IMR-90 (cell line): ENCODE data around the gene SEMA3C. TPM values are rescaled to one million over a fixed set of nuclear protein-coding genes. Genes with fewer than 3 reads are reported as not detected.

ENCODE experiments used
- ATAC-seq: fragments of 200-7000 bp; cut with Tn5 transposase; 2 replicates; pipeline ENCODE4 v1.9.1; 2020; ENCODE audit warnings: low read depth, mild to moderate bottlenecking, moderate library complexity
- BruUV-seq: library from RNA; stranded (reverse); fragments of 400-500 nt; replicated peaks from 2 replicates; lab custom pipeline; 2021; lab: Mats Ljungman, UMichigan
- CTCF ChIA-PET: fragments of 300-600 bp; formaldehyde crosslinking; extraction: SDS; loops from one replicate; lab custom pipeline; 2021; ENCODE audit warnings: antibody characterized with exemption; lab: Yijun Ruan, JAX
- POLR2A ChIA-PET: fragments of 300-600 bp; sonication (Branson Sonifier 250); formaldehyde crosslinking; loops from one replicate; lab custom pipeline; 2022; ENCODE audit warnings: antibody characterized with exemption; ENCODE audit not compliant: unreplicated experiment; lab: Charles Lee
- DNase-seq: peaks from one replicate; pipeline ENCODE4 v3.0.0; 2013
- H2AFZ ChIP-seq: replicated peaks from 2 replicates; pipeline ENCODE3; 2013; ENCODE audit warnings: low read length, mild to moderate bottlenecking; ENCODE audit not compliant: poor library complexity
- H2AK5ac ChIP-seq: 2 replicates; pipeline ENCODE4 v1.6.1; 2013; ENCODE audit warnings: low read depth, low read length, inconsistent platforms
- H2AK9ac ChIP-seq: replicated peaks from 2 replicates; pipeline ENCODE3; 2013; ENCODE audit warnings: mild to moderate bottlenecking, low read depth, low read length, moderate library complexity; ENCODE audit not compliant: poor library complexity
- H2BK120ac ChIP-seq: 2 replicates; pipeline ENCODE4 v1.6.1; 2013; ENCODE audit warnings: low read depth, low read length, inconsistent platforms
- H2BK15ac ChIP-seq: 3 replicates; pipeline ENCODE4 v1.6.1; 2013; ENCODE audit warnings: low read depth, low read length, inconsistent platforms
- H2BK20ac ChIP-seq: 2 replicates; pipeline ENCODE4 v1.6.1; 2013; ENCODE audit warnings: low read depth, mild to moderate bottlenecking, inconsistent platforms, low read length, moderate library complexity
- H2BK5ac ChIP-seq: 2 replicates; pipeline ENCODE4 v1.6.1; 2013; ENCODE audit warnings: mild to moderate bottlenecking, low read depth, low read length, inconsistent platforms; ENCODE audit not compliant: poor library complexity, severe bottlenecking
- H3K14ac ChIP-seq: replicated peaks from 2 replicates; pipeline ENCODE4 v1.6.1; 2013; ENCODE audit warnings: low read depth, low read length, inconsistent platforms
- H3K18ac ChIP-seq: 2 replicates; pipeline ENCODE4 v1.6.1; 2013; ENCODE audit warnings: low read depth, low read length, control low read depth
- H3K23ac ChIP-seq: 2 replicates; pipeline ENCODE4 v1.6.1; 2013; ENCODE audit warnings: low read depth, low read length, inconsistent platforms
- H3K27ac ChIP-seq: 2 replicates; pipeline ENCODE4 v1.5.1; 2013; ENCODE audit warnings: mild to moderate bottlenecking, control low read depth, low read length; ENCODE audit not compliant: insufficient read depth
- H3K27me3 ChIP-seq: 2 replicates; pipeline ENCODE4 v1.6.1; 2013; ENCODE audit warnings: low read length; ENCODE audit not compliant: control insufficient read depth, insufficient read depth
- H3K36me3 ChIP-seq: 2 replicates; pipeline ENCODE4 v1.6.1; 2013; ENCODE audit warnings: low read length, mixed read lengths; ENCODE audit not compliant: control insufficient read depth, insufficient read depth
- H3K4ac ChIP-seq: 2 replicates; pipeline ENCODE4 v1.6.1; 2013; ENCODE audit warnings: low read depth, low read length, inconsistent platforms
- H3K4me1 ChIP-seq: 2 replicates; pipeline ENCODE4 v1.6.1; 2013; ENCODE audit warnings: low read length, mixed read lengths; ENCODE audit not compliant: control insufficient read depth, insufficient read depth
- H3K4me2 ChIP-seq: 2 replicates; pipeline ENCODE4 v1.6.1; 2013; ENCODE audit warnings: low read depth, mild to moderate bottlenecking, control low read depth, low read length, moderate library complexity
- H3K4me3 ChIP-seq: 2 replicates; pipeline ENCODE4 v1.5.1; 2013; ENCODE audit warnings: low read depth, mild to moderate bottlenecking, control low read depth, low read length, moderate library complexity; ENCODE audit not compliant: insufficient read depth
- H3K56ac ChIP-seq: 2 replicates; pipeline ENCODE4 v1.6.1; 2013; ENCODE audit warnings: low read length, inconsistent platforms; ENCODE audit not compliant: insufficient read depth; ENCODE audit errors: extremely low read depth
- H3K79me1 ChIP-seq, 2 experiments: 2 replicates each; pipeline ENCODE4 v1.6.1; 2013; ENCODE audit warnings: low read length in 2 of 2, inconsistent platforms in 1 of 2, low read depth in 1 of 2
- H3K9ac ChIP-seq: 2 replicates; pipeline ENCODE4 v1.6.1; 2013; ENCODE audit warnings: low read depth, low read length, control low read depth
- H3K9me1 ChIP-seq: 2 replicates; pipeline ENCODE4 v1.6.1; 2013; ENCODE audit warnings: low read length, inconsistent platforms; ENCODE audit not compliant: insufficient read depth
- H3K9me3 ChIP-seq: 2 replicates; pipeline ENCODE4 v1.6.1; 2013; ENCODE audit warnings: low read length; ENCODE audit not compliant: control insufficient read depth, insufficient read depth
- H4K20me1 ChIP-seq: 2 replicates; pipeline ENCODE4 v1.6.1; 2013; ENCODE audit warnings: low read length, inconsistent platforms; ENCODE audit not compliant: insufficient read depth
- H4K5ac ChIP-seq: 2 replicates; pipeline ENCODE4 v1.6.1; 2013; ENCODE audit warnings: mild to moderate bottlenecking, low read depth, low read length, control low read depth
- H4K8ac ChIP-seq, 2 experiments: 2 replicates each; pipeline ENCODE4 v1.6.1; 2013; ENCODE audit warnings: low read depth in 2 of 2, low read length in 2 of 2, control low read depth in 1 of 2, inconsistent platforms in 1 of 2
- H4K91ac ChIP-seq: 2 replicates; pipeline ENCODE4 v1.6.1; 2013; ENCODE audit warnings: low read depth, low read length, inconsistent platforms; ENCODE audit not compliant: insufficient read depth
- CTCF ChIP-seq: conservative IDR thresholded peaks from 2 replicates; pipeline ENCODE4 v1.5.1; 2012; ENCODE audit warnings: mild to moderate bottlenecking, low read depth, low read length, improper control_type of control experiment
- FOS ChIP-seq: fragments of 150-350 bp; IDR thresholded peaks from 2 replicates; pipeline ENCODE4 v1.6.1; 2016; ENCODE audit warnings: low read depth, low read length
- MAFK ChIP-seq: IDR thresholded peaks from 2 replicates; pipeline ENCODE4 v1.6.1; 2012; ENCODE audit warnings: low read depth, low read length, improper control_type of control experiment
- MXI1 ChIP-seq: IDR thresholded peaks from 2 replicates; pipeline ENCODE4 v1.6.1; 2012; ENCODE audit warnings: low read depth, mild to moderate bottlenecking, low read length, moderate library complexity, borderline replicate concordance
- POLR2A ChIP-seq: IDR thresholded peaks from 2 replicates; pipeline ENCODE4 v1.6.1; 2012; ENCODE audit warnings: mild to moderate bottlenecking, low read depth, low read length
- RAD21 ChIP-seq: IDR thresholded peaks from 2 replicates; pipeline ENCODE4 v1.6.1; 2012; ENCODE audit warnings: low read length, improper control_type of control experiment
- RCOR1 ChIP-seq: IDR thresholded peaks from 2 replicates; pipeline ENCODE4 v1.6.1; 2012; ENCODE audit warnings: mild to moderate bottlenecking, low read length, improper control_type of control experiment; ENCODE audit not compliant: insufficient replicate concordance
- RFX5 ChIP-seq: IDR thresholded peaks from 2 replicates; pipeline ENCODE4 v1.8.0; 2012; ENCODE audit warnings: low read depth, mild to moderate bottlenecking, low read length, moderate library complexity
- SMC3 ChIP-seq: fragments of 150-350 bp; IDR thresholded peaks from 2 replicates; pipeline ENCODE4 v1.6.1; 2016; ENCODE audit warnings: low read depth, mild to moderate bottlenecking, antibody characterized with exemption, low read length, moderate library complexity
- USF2 ChIP-seq: fragments of 150-350 bp; IDR thresholded peaks from 2 replicates; pipeline ENCODE4 v1.6.1; 2017; ENCODE audit warnings: mild to moderate bottlenecking, antibody characterized with exemption, low read length, low read depth
- WGBS, 2 experiments: methylation state at CpG; one replicate each; pipeline versions ENCODE4 v1.1.5 to v1.1.7; 2013; ENCODE audit warnings: missing lambda C conversion rate in 2 of 2; ENCODE audit not compliant: insufficient read length in 1 of 2; ENCODE audit errors: extremely low coverage in 2 of 2; 5-methylcytosine and 5-hydroxymethylcytosine counted together
- dilution Hi-C: fragments of 300-500 bp; cut with HindIII; formaldehyde crosslinking; loops from one replicate; pipeline ENCODE4 v1.14.3; 2018; ENCODE audit warnings: low sequenced_read_pairs; ENCODE audit not compliant: unreplicated experiment
- in situ Hi-C: fragments of 300-500 bp; cut with MboI; formaldehyde crosslinking; loops from 3 replicates; pipeline ENCODE4 v1.14.3; 2019; ENCODE audit warnings: low sequenced_read_pairs, inconsistent platforms, mixed read lengths
- intact Hi-C: fragments of 100-400 bp; cut with micrococcal nuclease; formaldehyde crosslinking; loops from 2 replicates; pipeline ENCODE4 v1.10.0; 2022
- polyA plus RNA-seq, 3 experiments: library from polyadenylated mRNA; depleted of rRNA; stranded (reverse); fragments of >200 nt; gene quantifications; 2 replicates each; pipeline ENCODE4 v1.2.3, GENCODE V29; 2012; ENCODE audit warnings: low replicate concordance in 1 of 3
- total RNA-seq: library from RNA; depleted of rRNA; stranded (reverse); fragments of >200 nt; gene quantifications from 2 replicates; pipeline ENCODE4 v1.2.3, GENCODE V29; 2012

SEMA3C gene
- total and polyA plus RNA-seq, 2 of the 4 experiments (the other 2 are of a cell fraction) = 21.2 to 97.1 TPM

GRCh38 chr7:80902019-80902418 lies 16.8 kb downstream of the SEMA3C start:
- DNase-seq (no peak), ATAC-seq (no peak)
- H3K4me2 ChIP-seq = no peak overlapping the region
- H3K9me3 ChIP-seq = no peaks in the 10 kb centered on the region
- no peak overlapping the region for H3K56ac ChIP-seq
- H4K20me1 ChIP-seq = no peaks in the 10 kb centered on the region
- intact Hi-C loops = no loop called here
- peak overlapping the region; percentile 69; the same call in 1 of the 3 replicates for H2BK15ac ChIP-seq
- H2BK120ac ChIP-seq = no peak overlapping the region
- no peak overlapping the region for H2AFZ ChIP-seq
- no peak overlapping the region; the same call in 1 of the 2 replicates for H3K14ac ChIP-seq
- H3K9me1 ChIP-seq = peaks cover 8% of the 10 kb centered on the region
- no peak overlapping the region for H3K18ac ChIP-seq
- H3K4me1 ChIP-seq = peaks cover 4% of the 10 kb centered on the region; the same call in 1 of the 2 replicates
- CTCF ChIA-PET = interaction anchor here (0.9 kb wide), 1 partner anchor 10 kb away, joined by 3 read pairs; no protein-coding TSS in a partner anchor
- no peak overlapping the region for H4K5ac ChIP-seq
- dilution Hi-C loops = no loop called here
- no peak overlapping the region for H3K4ac ChIP-seq
- H3K27me3 ChIP-seq = no peaks in the 10 kb centered on the region
- H3K9ac ChIP-seq = no peak overlapping the region
- H3K23ac ChIP-seq = no peak overlapping the region
- BruUV-seq = no TSS peak
- H2BK20ac ChIP-seq = peak overlapping the region; percentile 60; the same call in 1 of the 2 replicates
- in situ Hi-C loops = no loop called here
- peak overlapping the region; percentile 65; the same call in 1 of the 2 replicates for H2AK5ac ChIP-seq
- no CpG with 5 or more reads among the region's 1 CpG for WGBS, 2 experiments
- no peak overlapping the region for H2BK5ac ChIP-seq
- no peak overlapping the region; the same call in 1 of the 2 replicates for H4K91ac ChIP-seq
- H3K36me3 ChIP-seq = no peaks in the 10 kb centered on the region; the same call in 1 of the 2 replicates
- peak overlapping the region in 1 of 2 experiments; percentile 10; a peak in 1 of 4 replicates for H4K8ac ChIP-seq
- TF ChIP-seq CTCF (no peak), MXI1 (no peak), FOS (no peak), RAD21 (no peak), POLR2A (no peak), MAFK (no peak), SMC3 (no peak), USF2 (no peak), RCOR1 (no peak), RFX5 (no peak)
- H3K79me1 ChIP-seq = peaks cover 13 to 20% of the 10 kb centered on the region in 2 experiments; a peak in 3 of 4 replicates
- H3K4me3 ChIP-seq = no peak overlapping the region
- POLR2A ChIA-PET = no interaction called here
- no peak overlapping the region for H2AK9ac ChIP-seq
- H3K27ac ChIP-seq = no peak overlapping the region
